ENCODE data around the gene ANK3.
"Not testable (repeated sequence)": the region's sequence is repeated elsewhere in the genome, so short reads cannot be mapped to it uniquely, and the experiment has no call there.

Gene ANK3

GRCh38 chr10:60304829-60305379 is 84.8 kb downstream of the ANK3 start:
- no peak for DNase-seq (ENCODE audit: low read depth)

- no peak for DNase-seq (ENCODE audit: low read depth)
These were observed 85.9 kb downstream of the ANK3 start for GRCh38 chr10:60303778-60304177.

GRCh38 chr10:60299961-60300883 is 89.5 kb downstream of the ANK3 start:
- DNase-seq (ENCODE audit: low read depth): no peak

DNA sequence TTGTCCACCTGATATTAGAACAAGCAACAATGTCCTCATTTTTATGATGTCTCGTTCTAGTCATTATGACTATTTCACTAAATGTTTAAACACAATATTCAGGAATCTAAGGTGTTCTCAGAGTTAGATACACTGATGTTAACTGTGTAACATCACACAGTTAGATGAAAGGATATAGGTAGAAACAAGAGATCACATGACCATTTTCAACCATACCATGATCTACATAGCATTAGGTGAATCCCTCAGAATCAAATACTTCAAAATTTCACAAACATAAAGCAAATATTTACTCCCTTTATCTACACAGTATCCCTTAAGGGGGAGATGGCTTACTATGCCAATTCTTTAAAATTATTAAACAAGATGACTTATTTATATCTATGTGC is 90.3 kb downstream of the ANK3 start:
- DNase-seq (ENCODE audit: low read depth): no peak

- DNase-seq (ENCODE audit: low read depth): no peak
These were observed 91.0 kb downstream of the ANK3 start for GRCh38 chr10:60298408-60299389.

DNA sequence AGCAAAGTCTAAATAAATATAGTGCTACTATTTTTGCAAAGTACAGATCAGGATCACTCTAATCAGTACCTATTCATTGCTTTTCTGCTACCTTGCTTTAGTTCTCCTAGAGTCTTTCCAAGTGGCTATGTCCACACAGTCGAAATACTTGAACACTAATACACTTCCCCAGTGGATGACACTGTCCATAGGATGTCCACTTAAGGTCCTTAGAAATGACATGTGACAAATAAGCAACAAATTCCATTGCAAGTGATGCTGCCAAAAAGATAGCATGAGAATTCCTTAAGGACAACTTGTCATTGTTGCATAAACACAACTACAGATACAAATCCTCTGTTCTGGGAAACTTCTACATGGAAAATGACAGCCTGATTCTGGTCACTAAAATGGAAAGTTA is 93.6 kb downstream of the ANK3 start:
- no peak for DNase-seq (ENCODE audit: low read depth)

DNA sequence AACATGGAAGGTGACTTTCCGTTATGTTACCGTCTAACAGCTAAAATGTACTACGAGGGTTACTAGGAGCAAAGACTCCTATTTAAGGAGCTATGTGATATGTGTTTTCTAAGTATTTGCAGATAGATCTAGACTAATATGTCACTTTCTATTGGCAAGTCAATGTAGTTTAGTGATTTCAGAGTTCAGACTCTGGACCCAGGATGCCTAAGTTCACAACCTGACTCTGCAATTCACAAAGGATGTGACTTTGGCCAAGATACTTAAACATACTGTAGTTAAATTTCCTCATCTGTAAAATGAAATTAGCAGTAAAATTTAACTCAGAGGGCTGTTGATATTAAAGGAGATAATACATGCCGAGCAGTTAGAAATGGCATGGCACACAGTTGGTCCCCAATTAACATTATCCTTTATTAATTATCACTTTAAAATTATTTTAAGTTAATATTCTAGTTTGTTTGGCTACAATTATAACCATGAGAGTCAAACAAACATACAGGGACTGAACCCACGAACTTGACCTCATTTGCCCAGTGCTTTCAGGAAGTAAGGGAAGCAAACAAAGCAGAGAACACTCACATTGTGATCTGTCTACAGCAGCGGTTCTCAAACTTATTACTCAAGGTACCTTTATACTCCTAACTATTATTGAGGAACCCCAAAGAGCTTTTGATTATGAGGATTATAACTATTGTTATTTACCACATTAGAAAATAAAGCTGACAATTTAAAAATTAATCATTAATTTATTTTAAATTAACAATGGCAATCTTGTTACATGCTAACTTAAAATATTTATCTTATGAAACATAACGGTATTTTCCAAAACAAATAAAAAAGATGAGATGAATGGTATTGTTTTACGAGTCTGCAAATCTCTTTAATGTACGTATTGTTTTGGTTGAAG is 94.4 kb downstream of the ANK3 start:
- DNase-seq (ENCODE audit: low read depth): no peak

- DNase-seq (ENCODE audit: low read depth): no peak
These were observed 96.0 kb downstream of the ANK3 start for GRCh38 chr10:60293581-60294175.

- DNase-seq (ENCODE audit: low read depth): no peak
These were observed 96.7 kb downstream of the ANK3 start for GRCh38 chr10:60292998-60293397.

DNA sequence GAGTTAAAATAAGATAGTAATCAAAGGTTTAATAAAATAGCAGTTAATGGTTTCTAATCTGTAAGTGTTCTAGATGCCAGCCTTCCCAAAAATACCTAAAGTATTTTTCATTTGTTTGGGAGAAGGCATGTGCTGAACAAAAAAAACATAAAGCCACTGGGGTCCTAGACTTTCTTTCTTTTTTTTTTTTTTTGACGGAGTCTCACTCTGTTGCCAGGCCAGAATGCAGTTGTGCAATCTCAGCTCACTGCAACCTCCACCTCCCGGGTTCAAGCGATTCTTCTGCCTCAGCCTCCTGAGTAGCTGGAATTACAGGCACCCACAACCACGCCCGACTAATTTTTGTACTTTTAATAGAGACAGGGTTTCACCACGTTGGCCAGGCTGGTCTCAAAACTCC is 97.1 kb downstream of the ANK3 start:
- not testable (repeated sequence) for DNase-seq (ENCODE audit: low read depth)

- DNase-seq (ENCODE audit: low read depth): no peak
These were observed 98.2 kb downstream of the ANK3 start for GRCh38 chr10:60291344-60291930.

- DNase-seq (ENCODE audit: low read depth): no peak
These were observed 99.1 kb downstream of the ANK3 start for GRCh38 chr10:60290558-60290957.

GRCh38 chr10:60289800-60290199 is 99.9 kb downstream of the ANK3 start:
- no peak for DNase-seq (ENCODE audit: low read depth)

DNA sequence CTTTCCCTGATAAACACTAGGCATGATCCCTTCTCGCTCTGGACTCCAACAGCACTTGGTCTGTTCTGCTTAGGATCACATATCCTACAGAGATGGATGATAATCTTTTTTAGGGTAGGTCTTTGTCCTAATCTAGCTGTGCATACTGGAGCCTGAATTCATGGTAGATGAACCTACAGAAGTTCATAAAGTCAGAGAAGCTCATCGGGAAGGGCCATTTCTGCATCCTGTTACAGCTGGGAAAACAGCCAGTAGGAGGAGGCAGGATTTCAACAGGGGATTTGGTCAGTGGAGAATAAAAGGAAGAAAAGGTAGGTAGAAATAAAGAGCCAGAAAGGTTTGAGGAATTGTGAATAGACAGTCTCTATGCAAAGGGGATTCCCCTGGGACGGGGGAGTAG is 101.4 kb downstream of the ANK3 start:
- DNase-seq (ENCODE audit: low read depth): no peak

DNA sequence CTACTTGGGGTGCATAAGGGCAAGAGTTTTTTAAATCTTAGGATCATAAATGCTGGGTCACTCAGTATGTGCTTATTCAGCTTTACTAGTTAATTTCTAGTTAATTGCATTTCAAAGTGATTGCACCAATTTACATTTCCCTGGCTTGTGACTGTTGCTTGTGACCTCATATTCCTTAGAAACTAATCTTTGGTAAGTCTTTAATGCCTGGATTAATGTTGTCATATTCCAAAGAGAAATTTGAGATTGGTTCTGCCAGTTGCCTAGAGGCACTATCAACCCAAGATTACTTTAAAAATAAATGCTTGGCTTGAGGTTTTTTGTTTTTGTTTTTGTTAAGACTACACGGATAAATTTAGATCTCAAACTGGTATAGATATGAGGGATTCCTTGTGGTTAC is 103.1 kb downstream of the ANK3 start:
- no peak for DNase-seq (ENCODE audit: low read depth)

- no peak for DNase-seq (ENCODE audit: low read depth)
These were observed 106.3 kb downstream of the ANK3 start for GRCh38 chr10:60283397-60283796.

- DNase-seq (ENCODE audit: low read depth): no peak
These were observed 106.8 kb downstream of the ANK3 start for GRCh38 chr10:60282771-60283353.

DNA sequence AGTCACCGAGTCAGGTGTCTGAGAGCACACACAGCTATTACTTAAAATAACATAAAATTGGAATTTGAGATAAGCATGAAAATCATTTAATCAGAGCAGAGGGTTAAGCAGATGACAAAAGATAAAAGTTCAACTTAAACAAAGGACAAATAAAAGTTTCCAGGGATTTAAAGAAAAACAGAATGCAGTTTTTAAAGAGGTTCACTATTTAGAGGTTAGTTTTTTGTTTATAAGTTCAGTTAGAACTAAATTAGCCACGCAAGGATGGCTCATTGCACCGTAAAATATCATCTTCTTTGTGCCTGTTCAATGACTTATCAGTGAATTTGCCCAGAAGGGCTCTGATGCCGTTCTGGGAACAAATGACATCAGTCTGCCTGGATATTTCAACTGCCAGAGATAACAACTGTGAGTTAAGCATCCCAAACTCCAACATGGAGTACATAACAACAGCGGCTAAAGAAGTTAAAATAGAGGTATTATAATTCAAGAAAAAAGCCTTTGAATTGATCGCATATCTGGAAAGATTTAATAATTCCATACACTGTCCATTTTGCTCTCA is 107.8 kb downstream of the ANK3 start:
- no peak for DNase-seq (ENCODE audit: low read depth)

DNA sequence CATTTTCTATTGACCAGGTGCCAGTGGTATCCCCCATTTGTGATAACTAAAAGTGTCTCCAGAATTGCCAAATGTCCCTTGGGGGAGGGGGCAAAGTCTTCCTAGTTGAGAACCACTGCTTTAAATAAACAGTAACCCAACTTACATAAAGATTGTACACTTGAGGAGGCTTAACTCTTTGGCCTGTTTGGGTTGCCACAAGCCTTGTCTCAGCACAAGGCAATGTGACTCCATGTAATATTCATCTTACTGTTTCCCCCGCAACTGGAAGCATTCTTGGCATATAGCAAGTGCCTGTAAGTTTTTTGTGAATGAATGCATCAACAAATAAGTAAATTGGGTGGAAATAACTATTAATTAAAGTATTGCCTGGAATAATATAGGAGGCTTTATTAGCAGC is 108.3 kb downstream of the ANK3 start:
- no peak for DNase-seq (ENCODE audit: low read depth)

DNA sequence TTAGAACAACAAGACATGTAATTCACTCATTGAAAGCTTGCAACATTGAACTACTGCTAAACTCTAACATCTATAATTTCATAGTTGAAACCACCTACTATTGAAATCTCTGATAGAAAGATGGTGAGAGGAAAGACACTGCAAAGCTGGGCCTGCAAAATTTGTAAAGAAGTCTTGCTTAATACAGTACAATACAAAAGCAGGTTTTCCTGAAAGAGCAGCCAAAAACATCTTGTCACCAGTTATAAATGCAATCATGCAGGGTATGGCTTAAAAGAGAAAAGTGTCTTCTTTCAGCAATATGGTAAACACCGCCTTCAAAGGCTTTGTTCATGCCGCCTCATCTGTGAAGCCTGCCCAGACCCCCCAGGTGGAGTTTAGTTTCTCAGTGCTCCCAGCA is 109.2 kb downstream of the ANK3 start:
- DNase-seq (ENCODE audit: low read depth): no peak

Data from activated T-cell treated with anti-CD3 and anti-CD28 coated beads for 24 hours (primary cell).